Measurements from ENCODE around the gene PRRG4.
"Not testable (repeated sequence)": the region's sequence is repeated elsewhere in the genome, so short reads cannot be mapped to it uniquely, and the experiment has no call there.

PRRG4 gene

DNA sequence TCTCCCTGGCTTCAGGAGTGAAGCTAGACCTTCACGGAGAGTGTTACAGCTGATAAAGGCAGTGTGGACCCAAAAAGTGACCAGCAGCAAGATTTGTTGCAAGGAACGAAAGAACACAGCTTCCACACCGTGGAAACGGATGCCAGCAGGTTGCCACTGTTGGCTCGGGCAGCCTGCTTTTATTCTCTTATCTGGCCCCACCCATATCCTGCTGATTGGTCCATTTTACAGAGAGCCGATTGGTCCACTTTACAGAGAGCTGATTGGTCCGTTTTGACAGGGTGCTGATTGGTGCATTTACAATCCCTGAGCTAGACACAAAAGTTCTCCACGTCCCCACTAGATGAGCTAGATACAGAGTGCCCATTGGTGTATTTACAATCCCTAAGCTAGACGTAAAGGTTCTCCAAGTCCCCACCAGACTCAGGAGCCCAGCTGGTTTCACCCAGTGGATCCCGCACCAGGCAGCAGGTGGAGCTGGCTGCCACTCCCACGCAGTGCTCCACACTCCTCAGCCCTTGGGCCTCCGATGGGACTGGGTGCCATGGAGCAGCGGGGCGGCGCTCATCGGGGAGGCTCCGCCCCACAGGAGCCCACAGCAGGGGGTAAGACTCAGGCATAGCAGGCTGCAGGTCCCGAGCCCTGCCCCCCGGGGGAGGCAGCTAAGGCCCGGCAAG is 58.1 kb downstream of the PRRG4 start:
- not testable (repeated sequence) for DNase-seq

DNA sequence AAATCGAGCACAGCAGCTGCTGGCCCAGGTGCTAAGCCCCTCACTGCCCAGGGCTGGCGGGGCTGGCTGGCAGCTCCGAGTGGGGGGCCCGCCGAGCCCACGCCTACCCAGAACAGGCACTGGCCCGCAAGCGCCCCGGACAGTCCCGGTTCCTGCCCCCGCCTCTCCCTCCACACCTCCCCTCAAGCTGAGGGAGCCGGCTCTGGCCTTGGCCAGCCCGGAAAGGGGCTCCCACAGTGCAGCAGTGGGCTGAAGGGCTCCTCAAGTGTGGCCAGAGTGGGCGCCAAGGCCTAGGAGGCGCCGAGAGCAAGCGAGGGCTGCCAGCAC is 58.6 kb downstream of the PRRG4 start:
- DNase-seq = not testable (repeated sequence)

DNA sequence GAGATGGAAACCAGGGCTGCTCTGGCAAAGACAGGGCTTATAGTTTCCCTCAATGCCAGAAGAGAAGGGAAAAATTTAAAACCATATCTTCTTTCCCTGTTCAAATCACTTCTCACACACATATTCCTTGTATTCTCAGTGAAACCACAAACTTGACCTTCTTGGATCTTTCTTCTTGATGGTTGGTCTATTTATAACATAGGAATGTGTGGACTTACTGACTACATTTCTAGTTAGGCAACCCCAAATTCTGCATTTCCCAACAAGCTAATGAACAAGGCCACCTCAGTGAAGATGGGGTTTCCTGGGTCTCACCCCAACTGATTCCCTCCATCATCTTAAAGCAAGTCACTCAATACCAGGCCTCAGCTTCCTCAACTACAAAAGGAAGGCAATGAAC is 59.1 kb downstream of the PRRG4 start:
- no peak for DNase-seq

DNA sequence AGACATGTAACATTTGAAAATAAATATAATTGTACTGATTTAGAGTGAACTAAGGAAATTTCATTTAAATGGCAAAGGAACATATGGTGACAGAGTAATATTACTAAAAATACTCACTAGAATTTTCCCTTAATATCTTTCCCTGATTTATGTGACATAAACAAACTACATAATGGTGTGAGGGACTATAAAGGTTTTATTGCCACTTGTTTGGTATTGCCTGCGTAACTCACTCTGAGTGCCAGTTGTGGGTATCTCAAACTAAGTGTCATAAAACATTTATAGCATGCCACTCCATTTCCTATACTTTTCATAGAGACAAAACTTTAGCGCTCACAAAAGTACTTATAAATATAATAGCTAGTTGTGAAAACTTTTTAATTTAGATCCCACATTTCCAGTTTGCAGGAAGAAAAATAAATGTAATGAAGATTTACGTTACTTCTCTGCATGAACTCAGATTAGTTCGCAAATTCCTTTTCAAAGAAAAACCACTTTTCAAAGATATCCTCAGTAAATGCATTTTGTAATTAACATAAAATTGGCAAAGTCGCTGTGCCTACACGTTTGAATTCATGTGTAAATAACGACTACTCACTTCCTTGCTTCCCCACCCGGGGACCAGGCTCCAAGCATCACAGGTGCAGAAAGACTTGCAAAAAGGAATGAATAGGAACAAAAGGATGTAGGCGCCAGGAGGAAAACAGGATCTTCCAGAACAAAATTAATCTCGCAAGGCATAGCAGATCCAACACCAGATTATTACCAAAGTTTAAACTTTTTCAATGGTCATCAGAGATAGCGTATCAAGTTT is 61.3 kb downstream of the PRRG4 start:
- DNase-seq = no peak

DNA sequence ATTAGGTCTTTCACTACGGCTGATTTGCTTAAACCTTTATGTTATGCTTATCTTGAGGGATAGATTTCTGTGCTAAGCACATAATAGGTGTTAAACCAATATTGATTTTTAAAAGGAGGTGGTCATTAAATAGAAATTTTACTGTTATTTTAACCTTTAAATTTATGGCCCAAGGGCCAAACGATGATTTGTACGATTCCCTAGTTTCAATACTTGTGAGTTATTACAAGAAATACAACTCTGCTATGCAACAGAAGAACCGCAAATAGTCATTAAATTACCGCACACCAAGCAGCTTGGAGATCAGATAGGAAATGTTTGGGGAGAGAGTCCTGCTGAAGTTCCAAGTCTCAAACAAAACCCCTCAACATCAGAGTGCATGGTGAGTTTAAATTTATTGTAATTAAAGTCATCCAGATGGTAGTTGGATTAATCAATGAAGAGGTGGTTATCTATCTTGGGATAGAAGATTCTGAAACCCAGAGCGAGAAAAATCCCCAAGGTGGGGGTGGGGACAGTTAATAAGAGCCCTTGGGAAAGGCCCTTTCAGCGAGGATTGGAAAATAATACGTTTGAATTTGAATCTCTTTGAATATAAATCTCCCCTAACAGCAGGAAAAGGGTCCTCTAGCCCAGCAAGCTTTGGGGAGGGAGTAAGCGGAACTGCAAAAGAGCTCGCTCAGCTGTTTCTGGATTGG is 62.1 kb downstream of the PRRG4 start:
- DNase-seq = no peak

DNA sequence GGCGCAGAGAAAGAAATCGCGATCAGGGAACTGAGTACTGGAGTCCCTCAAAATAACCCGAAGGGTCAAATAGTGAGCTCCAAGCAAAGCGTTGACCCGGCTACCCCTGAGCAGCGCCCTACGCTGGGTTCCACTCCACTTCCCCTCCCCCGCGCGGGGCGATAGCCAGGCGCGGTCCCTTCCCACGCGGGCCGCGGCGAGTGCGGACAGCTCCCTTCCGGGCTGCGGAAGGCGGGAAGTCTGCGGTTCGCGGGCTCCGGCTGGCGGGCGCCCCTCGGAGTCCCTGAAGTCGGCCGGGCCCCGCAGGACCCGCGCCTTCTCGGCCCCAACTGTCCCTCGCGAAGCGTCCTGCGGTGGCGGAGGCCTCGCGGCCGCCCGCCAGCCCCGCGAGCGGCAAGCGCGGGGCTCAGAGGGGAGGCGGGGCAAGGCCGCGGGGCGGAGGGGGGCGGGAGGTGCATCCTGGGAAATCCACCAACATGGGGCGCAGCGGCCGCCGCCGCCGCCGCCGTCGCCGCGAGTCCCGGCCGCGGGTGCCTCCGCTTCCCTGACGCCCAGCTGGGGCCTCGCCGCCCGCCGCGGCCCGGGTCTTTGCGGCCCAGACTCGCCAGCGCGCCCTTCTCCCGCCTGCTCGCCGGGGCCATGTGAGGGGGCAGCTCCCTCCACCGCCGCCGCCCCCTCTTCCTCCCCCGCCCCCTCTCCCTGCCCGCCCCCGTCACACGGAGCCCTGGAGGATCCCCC is 62.8 kb downstream of the PRRG4 start, which contains the start of gene QSER1:
Gene QSER1, plus strand, starts transcription at position 457 of the 738 bp plus-strand sequence. CDS start 315 bp downstream, outside the sequence.
- DNase-seq = no peak

DNA sequence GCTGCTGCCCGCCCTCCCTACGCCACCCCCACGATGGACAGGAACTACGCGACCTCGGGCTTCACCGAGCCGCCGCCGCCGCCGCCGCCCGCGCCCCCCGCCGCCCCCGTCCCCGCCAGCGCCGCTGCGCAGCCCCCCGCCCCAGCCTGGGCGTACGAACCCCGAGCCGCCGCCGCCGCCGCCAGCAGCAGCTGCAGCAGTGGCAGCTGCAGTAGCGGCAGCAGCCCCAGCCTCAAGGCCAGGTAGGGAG is 63.3 kb downstream of the PRRG4 start:
- DNase-seq = no peak

DNA sequence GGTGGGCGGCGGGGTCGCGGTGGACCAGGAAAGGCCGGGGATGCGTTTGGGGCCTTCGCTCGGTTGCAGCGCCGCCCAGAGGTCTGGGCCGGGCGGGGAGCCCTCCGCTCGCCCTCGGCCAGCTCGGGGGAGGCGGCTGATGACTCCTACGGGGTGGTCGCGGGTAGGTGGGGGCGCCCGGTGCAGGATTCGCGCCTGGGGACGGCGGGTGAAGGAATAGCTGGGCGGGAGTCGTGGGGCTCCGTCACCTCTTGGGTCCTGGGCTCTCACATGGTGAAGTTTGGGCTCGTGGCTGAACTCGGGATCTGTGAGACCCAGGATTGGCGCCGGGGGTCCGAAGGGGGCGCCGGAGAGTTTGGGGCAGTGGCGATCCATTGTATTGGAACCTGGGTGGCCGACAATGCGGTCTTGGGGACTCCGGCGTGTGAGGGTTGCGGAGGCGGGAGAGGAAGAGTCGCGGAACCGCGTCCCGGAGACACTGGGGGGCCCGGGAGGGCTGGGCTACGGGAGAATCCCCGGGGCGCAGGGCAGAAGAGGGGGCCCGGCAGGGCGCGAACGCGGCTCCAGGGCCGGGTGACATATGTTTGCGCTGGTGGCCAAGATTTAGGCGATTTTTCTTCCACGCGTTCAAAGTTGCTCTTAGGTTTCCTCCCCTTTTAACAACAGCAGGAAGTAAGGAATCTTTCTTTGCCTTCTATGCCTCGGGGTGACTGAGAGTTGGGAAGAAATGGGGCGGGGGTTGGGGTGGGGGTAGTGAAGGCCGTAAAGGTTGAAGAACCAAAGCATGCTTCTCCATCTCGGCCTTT is 63.8 kb downstream of the PRRG4 start:
- DNase-seq = no peak

DNA sequence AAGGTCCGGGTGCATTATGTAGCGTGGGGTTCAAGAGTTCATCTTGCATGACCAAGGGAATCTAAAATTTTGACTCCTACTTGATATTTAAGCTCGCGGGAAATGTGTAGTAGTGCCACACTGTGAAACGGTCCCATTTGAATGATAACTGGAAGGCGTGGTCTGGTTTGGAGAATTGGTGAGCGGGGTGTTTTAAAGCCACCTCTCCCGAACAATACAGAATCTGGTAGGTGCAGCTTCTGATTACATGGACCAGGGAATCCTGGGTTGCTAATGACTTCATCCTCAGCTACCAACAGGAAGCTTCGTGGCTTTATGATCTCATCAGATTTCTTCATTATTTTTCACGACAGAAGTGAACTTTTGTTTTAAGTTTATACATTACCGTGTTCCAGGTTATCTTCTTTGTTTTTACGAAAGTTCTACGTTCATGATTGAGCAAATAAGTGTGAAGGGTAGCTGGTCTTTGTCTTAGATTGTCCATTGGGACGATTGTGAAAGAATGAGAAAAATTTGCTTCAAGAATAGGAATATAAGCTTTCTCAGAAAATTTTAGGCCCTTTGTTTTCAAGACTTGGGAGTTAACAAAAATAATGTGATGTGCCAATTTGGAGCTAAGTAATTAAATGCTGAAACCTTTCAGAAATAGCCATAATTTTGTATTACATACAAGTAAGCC is 64.6 kb downstream of the PRRG4 start:
- DNase-seq = peak; percentile 67

DNA sequence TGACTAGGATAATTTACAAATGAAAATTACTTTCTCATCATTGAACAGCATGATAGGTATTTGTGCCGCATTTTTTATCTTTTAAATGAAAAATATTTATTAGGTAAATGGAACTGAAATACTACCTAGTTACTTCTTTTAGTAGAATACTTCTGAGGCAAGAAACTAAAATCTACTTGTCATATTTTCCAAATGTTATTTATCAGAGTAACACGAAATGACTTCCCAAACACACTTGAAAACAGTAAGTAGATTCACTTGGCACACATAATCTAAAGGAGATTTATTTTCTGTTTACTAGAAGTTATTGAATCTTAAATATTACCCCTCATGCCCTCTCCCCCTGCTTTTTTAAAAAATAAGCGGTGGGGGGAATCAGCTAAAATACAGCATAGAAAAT is 65.2 kb downstream of the PRRG4 start:
- no peak for DNase-seq

DNA sequence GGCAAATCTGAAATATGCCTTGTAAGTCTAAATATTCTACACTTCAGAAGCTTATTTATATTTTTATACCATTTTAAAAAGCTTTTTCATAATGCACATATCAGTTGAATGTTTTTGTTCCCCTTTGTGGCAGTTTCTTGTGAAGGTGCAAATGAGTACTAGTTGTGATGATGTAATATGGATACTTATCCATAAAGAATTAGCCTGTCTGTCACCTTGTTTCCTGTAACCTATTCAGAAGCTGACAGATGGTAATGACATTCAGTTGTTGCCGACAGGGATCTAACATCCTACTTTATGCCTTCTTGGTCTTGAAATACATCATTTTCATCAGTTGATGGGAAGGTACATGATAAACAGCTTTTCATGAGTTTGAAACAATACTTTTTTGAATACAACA is 65.7 kb downstream of the PRRG4 start:
- no peak for DNase-seq

DNA sequence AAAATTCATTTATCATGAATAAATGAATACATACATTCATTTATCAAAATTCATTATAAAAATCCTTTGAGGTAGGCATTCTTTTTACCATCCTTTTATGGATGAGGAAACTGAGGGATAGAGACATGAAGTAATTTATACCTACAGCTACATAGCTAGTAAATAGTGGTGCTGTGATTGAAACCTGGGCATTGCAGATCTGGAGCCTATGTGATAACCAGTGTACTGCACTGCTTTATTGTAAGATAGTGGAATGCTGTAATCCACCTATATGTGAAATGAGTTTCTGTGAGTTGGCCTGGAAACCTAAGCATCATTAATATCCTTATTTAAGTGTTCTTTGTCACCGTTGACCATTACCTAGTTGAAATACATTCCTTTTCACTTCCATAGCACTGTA is 67.4 kb downstream of the PRRG4 start:
- DNase-seq = no peak

DNA sequence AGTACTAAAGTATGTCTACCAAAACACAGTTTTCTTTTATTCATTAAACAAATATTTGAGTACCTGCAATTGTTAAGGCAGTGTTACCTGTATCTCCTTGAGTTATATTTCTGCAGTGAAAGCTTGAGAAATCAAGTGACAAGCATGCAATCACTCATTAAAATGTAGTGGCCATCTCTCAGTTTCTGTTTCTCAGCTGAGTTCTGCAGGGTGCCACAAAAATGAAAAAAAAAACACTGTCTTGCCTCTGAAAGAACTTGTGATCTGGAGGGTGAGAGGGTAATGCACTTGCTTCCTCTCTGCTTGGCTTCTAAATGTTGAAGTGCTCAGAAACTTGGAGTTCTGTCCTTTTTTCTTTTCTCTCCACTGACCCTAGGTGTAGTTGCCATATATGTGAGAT is 69.7 kb downstream of the PRRG4 start:
- DNase-seq = no peak

DNA sequence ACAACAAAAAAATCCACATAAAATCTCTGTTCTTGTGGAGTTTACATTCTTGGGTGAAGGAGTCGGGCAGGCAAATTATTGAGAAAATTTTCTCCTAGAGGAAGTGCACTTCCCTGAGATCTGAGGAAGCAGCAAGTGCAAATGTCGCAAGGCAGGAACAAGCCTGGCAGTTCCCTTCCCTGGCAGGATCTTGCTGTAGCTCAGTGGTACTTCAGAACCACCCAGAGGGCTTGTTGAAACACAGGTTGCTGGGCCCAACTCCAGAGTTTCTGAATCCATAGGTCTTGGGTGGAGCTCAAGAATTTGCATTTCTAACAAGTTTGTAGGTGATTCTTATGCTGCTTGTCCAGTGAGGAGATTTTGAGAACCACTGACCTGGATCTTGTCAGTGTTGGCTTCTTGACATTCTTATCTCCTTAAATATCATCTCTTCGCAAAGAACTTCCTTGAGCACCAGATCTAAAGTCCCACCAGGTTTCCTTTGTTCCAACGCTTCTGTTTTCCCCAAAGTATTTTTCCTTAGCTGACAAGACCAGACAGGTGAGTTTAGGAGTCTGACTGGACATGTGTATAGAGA is 72.5 kb downstream of the PRRG4 start:
- no peak for DNase-seq

DNA sequence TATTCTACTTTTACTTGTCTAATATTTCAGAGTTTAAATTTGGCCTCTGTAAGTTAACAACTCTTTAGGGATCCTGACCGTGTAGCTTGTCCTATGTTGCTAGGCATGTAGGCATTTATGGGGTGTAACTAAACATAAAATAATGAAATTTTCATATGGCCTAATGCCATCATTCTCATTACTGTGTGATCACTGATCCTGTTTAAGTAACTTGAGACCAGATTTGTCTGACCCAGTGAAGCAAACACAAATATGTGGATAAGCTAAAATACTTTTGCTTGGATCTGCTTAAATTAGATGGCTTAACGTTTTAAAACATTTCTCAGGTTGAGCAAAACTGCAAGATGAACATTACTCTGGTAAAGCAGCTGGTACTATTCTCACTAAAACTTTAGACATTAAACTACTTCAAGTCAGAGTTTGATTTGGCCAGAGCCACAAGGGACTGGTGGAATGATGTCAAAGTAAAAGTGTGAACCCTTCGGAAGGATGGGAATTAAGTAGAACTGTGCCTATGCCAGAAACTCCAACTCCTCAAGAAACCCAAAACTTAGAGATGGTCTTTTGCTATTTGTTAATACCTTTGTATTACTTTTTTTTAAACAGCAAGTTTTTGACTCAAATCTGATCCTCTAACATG is 75.4 kb downstream of the PRRG4 start:
- DNase-seq = peak; percentile 5

Data from NCI-H1048 (cell line).